H1 (cell line): ENCODE measurements around the gene CGB2. TPM values are rescaled to one million over a fixed set of nuclear protein-coding genes. Genes with fewer than 3 reads are reported as not detected.
A peak's percentile ranks its signal among the peaks of the same experiment; 100 is the strongest.
"Not testable (repeated sequence)": the region's sequence is repeated elsewhere in the genome, so short reads cannot be mapped to it uniquely, and the experiment has no call there.

ENCODE experiments used
- CTCF ChIA-PET: fragments of 300-600 bp; sonication (Branson Sonifier 250); formaldehyde crosslinking; loops from one replicate; lab custom pipeline; 2021; ENCODE audit not compliant: partially characterized antibody; lab: Charles Lee
- POLR2A ChIA-PET: fragments of 300-600 bp; sonication (Branson Sonifier 250); formaldehyde crosslinking; loops from one replicate; lab custom pipeline; 2021; ENCODE audit warnings: inconsistent platforms; ENCODE audit not compliant: partially characterized antibody; lab: Charles Lee
- DNase-seq, 2 experiments: peaks; one replicate each; pipeline versions ENCODE4 v3.0.0 to v3.0.0-alpha.2; 2010 to 2022; ENCODE audit warnings: low spot score in 2 of 2, low read depth in 1 of 2, mixed read lengths in 1 of 2
- FAIRE-seq: peaks from 2 replicates; lab custom pipeline; 2011; peaks lifted over from hg19 to GRCh38; lab: Jason Lieb, UNC
- H2AFZ ChIP-seq: 2 replicates; pipeline ENCODE4 v1.8.1; 2012; ENCODE audit warnings: low read length, inconsistent platforms
- H2AK5ac ChIP-seq: 2 replicates; pipeline ENCODE4 v1.6.1; 2013; ENCODE audit warnings: low read depth, low read length
- H2BK120ac ChIP-seq: replicated peaks from 2 replicates; pipeline ENCODE3; 2013; ENCODE audit warnings: low read depth, low read length, inconsistent platforms
- H2BK12ac ChIP-seq: 2 replicates; pipeline ENCODE4 v1.6.1; 2013; ENCODE audit warnings: low read depth, low read length
- H2BK15ac ChIP-seq: 2 replicates; pipeline ENCODE4 v1.6.1; 2013; ENCODE audit warnings: low read length
- H2BK20ac ChIP-seq: 2 replicates; pipeline ENCODE4 v1.6.1; 2013; ENCODE audit warnings: low read length
- H2BK5ac ChIP-seq: 2 replicates; pipeline ENCODE4 v1.6.1; 2013; ENCODE audit warnings: low read depth, low read length
- H3K14ac ChIP-seq: 2 replicates; pipeline ENCODE4 v1.6.1; 2013; ENCODE audit warnings: inconsistent platforms; ENCODE audit not compliant: insufficient read length
- H3K18ac ChIP-seq: 2 replicates; pipeline ENCODE4 v1.6.1; 2013; ENCODE audit warnings: low read length; ENCODE audit errors: extremely low read depth
- H3K23ac ChIP-seq: 2 replicates; pipeline ENCODE4 v1.6.1; 2013; ENCODE audit warnings: inconsistent platforms; ENCODE audit not compliant: insufficient read length
- H3K23me2 ChIP-seq: 2 replicates; pipeline ENCODE4 v1.6.1; 2013; ENCODE audit warnings: low read depth, low read length
- H3K27ac ChIP-seq: 2 replicates; pipeline ENCODE4 v1.6.1; 2011; ENCODE audit warnings: low read depth, low read length, inconsistent platforms
- H3K27me3 ChIP-seq, 4 experiments: replicated peaks in 1 of 4; 1 replicate in 1 of 4; 2 replicates in 3 of 4; pipeline versions ENCODE4 v1.6.1 to v1.8.1; 2011 to 2013; ENCODE audit warnings: low read length in 3 of 4, mild to moderate bottlenecking in 3 of 4, inconsistent platforms in 2 of 4, mixed read lengths in 2 of 4, moderate library complexity in 1 of 4; ENCODE audit not compliant: control insufficient read depth in 3 of 4, insufficient read depth in 3 of 4; ENCODE audit errors: extremely low read depth in 1 of 4
- H3K36me3 ChIP-seq, 4 experiments: 2 replicates each; pipeline versions ENCODE4 v1.6.1 to v1.8.1; 2011 to 2013; ENCODE audit warnings: mild to moderate bottlenecking in 4 of 4, low read length in 3 of 4, moderate library complexity in 2 of 4, control low read depth in 1 of 4, inconsistent platforms in 1 of 4; ENCODE audit not compliant: insufficient read depth in 4 of 4, control insufficient read depth in 2 of 4
- H3K4ac ChIP-seq: replicated peaks from 2 replicates; pipeline ENCODE3; 2013; ENCODE audit warnings: low read length, low read depth, mixed read lengths, inconsistent platforms; ENCODE audit not compliant: insufficient read length
- H3K4me1 ChIP-seq, 4 experiments: replicated peaks in 1 of 4; 1 replicate in 1 of 4; 2 replicates in 3 of 4; pipeline versions ENCODE4 v1.6.1 to v1.8.1; 2011 to 2013; ENCODE audit warnings: low read length in 3 of 4, inconsistent platforms in 2 of 4, mixed read lengths in 1 of 4; ENCODE audit not compliant: insufficient read depth in 4 of 4, control insufficient read depth in 3 of 4
- H3K4me2 ChIP-seq, 2 experiments: 2 replicates each; pipeline versions ENCODE4 v1.6.1 to v1.8.1; 2011 to 2013; ENCODE audit warnings: low read depth in 2 of 2, low read length in 2 of 2, control low read depth in 1 of 2, inconsistent platforms in 1 of 2, mild to moderate bottlenecking in 1 of 2; ENCODE audit not compliant: insufficient read depth in 1 of 2
- H3K4me3 ChIP-seq, 4 experiments: fragments of 200-600, 300-600 bp in 1 of 4; sonication (generic), shearing (Covaris generic), sonication (Bioruptor Twin) in 1 of 4; 2 replicates each; pipeline versions ENCODE4 v1.5.1 to v1.8.1; 2011 to 2016; ENCODE audit warnings: low read length in 4 of 4, low read depth in 3 of 4, control low read depth in 2 of 4, inconsistent platforms in 2 of 4, mild to moderate bottlenecking in 2 of 4, mixed read lengths in 1 of 4, moderate library complexity in 1 of 4; ENCODE audit not compliant: insufficient read depth in 2 of 4; ENCODE audit errors: extremely low read depth in 1 of 4
- H3K56ac ChIP-seq: replicated peaks from 2 replicates; pipeline ENCODE3; 2013; ENCODE audit warnings: low read depth, mild to moderate bottlenecking, mixed read lengths, low read length, inconsistent platforms; ENCODE audit not compliant: insufficient read length
- H3K79me1 ChIP-seq: 2 replicates; pipeline ENCODE4 v1.6.1; 2013; ENCODE audit warnings: low read depth, low read length, control low read depth
- H3K79me2 ChIP-seq, 2 experiments: 2 replicates each; pipeline versions ENCODE4 v1.6.1 to v1.8.1; 2012 to 2013; ENCODE audit warnings: low read length in 2 of 2, mild to moderate bottlenecking in 2 of 2, inconsistent platforms in 1 of 2; ENCODE audit not compliant: insufficient read depth in 2 of 2, control insufficient read depth in 1 of 2
- H3K9ac ChIP-seq, 4 experiments: replicated peaks in 1 of 4; 1 replicate in 1 of 4; 2 replicates in 3 of 4; pipeline versions ENCODE4 v1.6.1 to v1.8.1; 2011 to 2013; ENCODE audit warnings: low read depth in 3 of 4, low read length in 3 of 4, control low read depth in 2 of 4, mild to moderate bottlenecking in 2 of 4, moderate library complexity in 2 of 4, inconsistent platforms in 1 of 4; ENCODE audit errors: extremely low read depth in 1 of 4
- H3K9me3 ChIP-seq, 2 experiments: 2 replicates each; pipeline versions ENCODE4 v1.6.1 to v1.8.1; 2012 to 2013; ENCODE audit warnings: mild to moderate bottlenecking in 2 of 2, moderate library complexity in 2 of 2, control low read depth in 1 of 2, inconsistent platforms in 1 of 2, low read depth in 1 of 2, low read length in 1 of 2, mixed read lengths in 1 of 2; ENCODE audit not compliant: insufficient read depth in 2 of 2
- H4K20me1 ChIP-seq, 2 experiments: replicated peaks in 1 of 2; 2 replicates each; pipeline versions ENCODE3 to v1.8.1; 2011 to 2013; ENCODE audit warnings: inconsistent platforms in 2 of 2, low read length in 2 of 2, mild to moderate bottlenecking in 1 of 2; ENCODE audit not compliant: insufficient read depth in 2 of 2, control insufficient read depth in 1 of 2
- H4K5ac ChIP-seq: 2 replicates; pipeline ENCODE4 v1.6.1; 2013; ENCODE audit warnings: low read length, low read depth, mixed read lengths, inconsistent platforms; ENCODE audit not compliant: insufficient read length
- H4K8ac ChIP-seq: 2 replicates; pipeline ENCODE4 v1.8.0; 2013; ENCODE audit warnings: mild to moderate bottlenecking, moderate library complexity, low read length, inconsistent platforms; ENCODE audit not compliant: insufficient read depth; ENCODE audit errors: extremely low read depth
- H4K91ac ChIP-seq: replicated peaks from 2 replicates; pipeline ENCODE3; 2013; ENCODE audit warnings: low read length, mixed read lengths, inconsistent platforms; ENCODE audit not compliant: insufficient read length
- RAD21 ChIP-seq, 2 experiments: IDR thresholded peaks in 1 of 2; conservative IDR thresholded peaks in 1 of 2; 2 replicates each; pipeline ENCODE4 v1.6.1; 2011; ENCODE audit warnings: low read depth in 2 of 2, low read length in 2 of 2, improper control_type of control experiment in 1 of 2, inconsistent platforms in 1 of 2, mild to moderate bottlenecking in 1 of 2, moderate library complexity in 1 of 2
- WGBS, 2 experiments: shearing (Covaris generic) in 1 of 2; methylation state at CpG; one replicate each; pipeline versions ENCODE4 v1.1.6 to v1.1.7; 2013 to 2015; ENCODE audit warnings: low lambda C conversion rate in 2 of 2, mixed read lengths in 2 of 2, inconsistent platforms in 1 of 2, low coverage in 1 of 2, missing lambda C conversion rate in 1 of 2; ENCODE audit not compliant: insufficient replicate concordance in 2 of 2, insufficient coverage in 1 of 2, insufficient read length in 1 of 2; ENCODE audit errors: extremely low coverage in 1 of 2, missing lambda C conversion rate in 1 of 2; 5-methylcytosine and 5-hydroxymethylcytosine counted together
- polyA plus RNA-seq, 7 experiments: library from polyadenylated mRNA; depleted of rRNA in 3 of 7; stranded (reverse) in 5 of 7; unstranded in 2 of 7; fragments of >200 nt in 5 of 7; fragments of 200-250 nt in 2 of 7; gene quantifications; 1 replicate in 5 of 7; 2 replicates in 1 of 7; 4 replicates in 1 of 7; pipeline versions ENCODE4 v1.2.1 to v1.2.3, GENCODE V29; 2011 to 2013; ENCODE audit warnings: missing spikeins in 2 of 7, mixed read lengths in 2 of 7
- total RNA-seq: library from RNA; stranded (reverse); fragmentation: NEBNext Ultra II Directional; extraction: Animal tissue kit (Norgen Biotek cat#: 25700); gene quantifications from 2 replicates; pipeline ENCODE4 v1.2.1, GENCODE V29; 2021
- TF ChIP-seq, protein P1 (sequence below), 3 experiments: IDR thresholded peaks; 1 replicate in 2 of 3; 2 replicates in 1 of 3; pipeline versions ENCODE4 v1.5.1 to v1.6.1; 2011; ENCODE audit warnings: low read length in 3 of 3, mild to moderate bottlenecking in 3 of 3, inconsistent platforms in 2 of 3, low read depth in 1 of 3, moderate library complexity in 1 of 3; ENCODE audit not compliant: insufficient read depth in 1 of 3; ENCODE audit errors: control extremely low read depth in 1 of 3

CGB2 gene
- total and polyA plus RNA-seq, 2 of the 8 experiments (the other 6 are each of a cell fraction or from before 2014, with no cell fraction given) = 0.71 to 3.2 TPM

DNA sequence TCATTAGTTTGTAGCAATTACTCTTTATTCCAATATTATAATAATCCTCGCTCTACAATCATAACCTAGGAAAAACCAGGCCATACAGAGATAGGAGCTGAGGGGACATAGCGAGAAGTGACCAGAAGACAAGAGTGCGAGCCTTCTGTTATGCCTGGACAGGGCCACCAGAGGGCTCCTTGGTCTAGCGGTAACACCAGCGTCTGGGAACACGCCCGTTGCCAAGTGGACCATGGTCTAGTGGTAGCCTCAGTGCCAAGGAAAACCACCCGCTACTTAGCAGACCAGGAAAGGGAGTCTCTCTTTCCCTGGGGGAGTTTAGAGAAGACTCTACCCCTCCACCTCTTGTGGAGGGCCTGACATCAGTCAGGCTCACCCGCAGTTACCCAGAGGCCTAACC lies 43.2 kb downstream of the CGB2 start:
- CTCF ChIA-PET = interaction anchor here (0.6 to 3.8 kb wide), 23 partner anchors 8 to 1512 kb away, joined by 3 to 26 read pairs (median 6); partner anchors contain the start of genes CGB7 and NTF4
- POLR2A ChIA-PET = interaction anchor here (0.6 to 1.5 kb wide), 5 partner anchors 12 to 608 kb away, joined by 3 to 8 read pairs (median 3); no protein-coding TSS in a partner anchor

More for the DNA sequence above, 43.2 kb downstream of the CGB2 start:
- not testable (repeated sequence) for H2AFZ ChIP-seq, H3K27ac ChIP-seq, H3K4me1 ChIP-seq, H2BK15ac ChIP-seq, H3K4ac ChIP-seq, H3K36me3 ChIP-seq, H4K8ac ChIP-seq, H3K79me1 ChIP-seq, H3K4me2 ChIP-seq, H4K20me1 ChIP-seq, H3K14ac ChIP-seq, H3K9ac ChIP-seq, H2BK120ac ChIP-seq, H4K91ac ChIP-seq, H2BK5ac ChIP-seq, H3K79me2 ChIP-seq, H4K5ac ChIP-seq, H2BK20ac ChIP-seq, H3K18ac ChIP-seq, H3K23me2 ChIP-seq, FAIRE-seq, H3K4me3 ChIP-seq, H3K23ac ChIP-seq, H3K56ac ChIP-seq, H2AK5ac ChIP-seq, H2BK12ac ChIP-seq, H3K9me3 ChIP-seq
- WGBS, 2 experiments = 40% methylated on average over 7 of the region's 9 CpGs; no CpG with 5 or more reads in 1 of the 2 experiments
- TF ChIP-seq RAD21 (IDR thresholded peaks at IDR 0.05 in 1 of 2, conservative IDR thresholded peaks at IDR 0.05 in 1 of 2; ENCODE audit: low read depth in 2 of 2, low read length in 2 of 2) = peak; percentile 52 to 58
- TF ChIP-seq, protein P1, sequence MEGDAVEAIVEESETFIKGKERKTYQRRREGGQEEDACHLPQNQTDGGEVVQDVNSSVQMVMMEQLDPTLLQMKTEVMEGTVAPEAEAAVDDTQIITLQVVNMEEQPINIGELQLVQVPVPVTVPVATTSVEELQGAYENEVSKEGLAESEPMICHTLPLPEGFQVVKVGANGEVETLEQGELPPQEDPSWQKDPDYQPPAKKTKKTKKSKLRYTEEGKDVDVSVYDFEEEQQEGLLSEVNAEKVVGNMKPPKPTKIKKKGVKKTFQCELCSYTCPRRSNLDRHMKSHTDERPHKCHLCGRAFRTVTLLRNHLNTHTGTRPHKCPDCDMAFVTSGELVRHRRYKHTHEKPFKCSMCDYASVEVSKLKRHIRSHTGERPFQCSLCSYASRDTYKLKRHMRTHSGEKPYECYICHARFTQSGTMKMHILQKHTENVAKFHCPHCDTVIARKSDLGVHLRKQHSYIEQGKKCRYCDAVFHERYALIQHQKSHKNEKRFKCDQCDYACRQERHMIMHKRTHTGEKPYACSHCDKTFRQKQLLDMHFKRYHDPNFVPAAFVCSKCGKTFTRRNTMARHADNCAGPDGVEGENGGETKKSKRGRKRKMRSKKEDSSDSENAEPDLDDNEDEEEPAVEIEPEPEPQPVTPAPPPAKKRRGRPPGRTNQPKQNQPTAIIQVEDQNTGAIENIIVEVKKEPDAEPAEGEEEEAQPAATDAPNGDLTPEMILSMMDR (IDR thresholded peaks at IDR 0.05; ENCODE audit: control extremely low read depth in 1 of 3, insufficient read depth in 1 of 3, low read depth in 1 of 3, low read length in 3 of 3) = peak; percentile 61 to 64 (median 62)
- DNase-seq = peak in 1 of 2 experiments; percentile 54
- H3K27me3 ChIP-seq = peaks cover 26 to 38% (median 36%) of the 10 kb centered on the region in 4 experiments
